Prostate gland (tissue), 2 donors: ENCODE results near the gene CACNA1B.

Experiments
- CTCF ChIP-seq, 4 experiments: fragments of 200-600 bp in 2 of 4; fragments of 450-650 bp in 2 of 4; sonication (generic) in 2 of 4; IDR thresholded peaks; 1 replicate in 3 of 4; 2 replicates in 1 of 4; pipeline ENCODE4 v1.5.1; 2016 to 2019; ENCODE audit warnings: antibody characterized with exemption in 4 of 4, mild to moderate bottlenecking in 2 of 4, moderate library complexity in 2 of 4
- POLR2A ChIP-seq: fragments of 450-650 bp; IDR thresholded peaks from one replicate; pipeline ENCODE4 v1.6.1; 2016; ENCODE audit warnings: antibody characterized with exemption, mild to moderate bottlenecking
- POLR2AphosphoS5 ChIP-seq: sonication (generic); formaldehyde crosslinking; IDR thresholded peaks from one replicate; pipeline ENCODE4 v1.6.1; 2017; ENCODE audit warnings: antibody characterized with exemption

- no peak for TF ChIP-seq CTCF (IDR thresholded peaks at IDR 0.05)
- TF ChIP-seq POLR2A = no peak
- no peak for TF ChIP-seq POLR2AphosphoS5
These were observed 165.1 kb downstream of the CACNA1B start for GRCh38 chr9:138042640-138043039.
